ENCODE data around the gene HSDL1. TPM values are rescaled to one million over a fixed set of nuclear protein-coding genes. Genes with fewer than 3 reads are reported as not detected.
A peak's percentile ranks its signal among the peaks of the same experiment; 100 is the strongest.

Gene HSDL1
- total and polyA plus RNA-seq, 9 donors = 14.8 to 20.3 (median 17.1) TPM

GRCh38 chr16:84141143-84141670 lies 3.8 kb downstream of the HSDL1 start:
- Histone ChIP-seq H3K36me3 (ENCODE audit: control insufficient read depth, insufficient read depth, low read length) (no peaks in the 10 kb centered on the region), H3K9me3 (replicated peaks; ENCODE audit: control insufficient read depth, low read depth, low read length) (no peaks in the 10 kb centered on the region), H3K4me1 (ENCODE audit: control insufficient read depth, insufficient read depth, low read length) (peaks cover 12% of the 10 kb centered on the region), H3K27me3 (ENCODE audit: control insufficient read depth, insufficient read depth, low read length) (peaks cover 1% of the 10 kb centered on the region), H3K4me3 (ENCODE audit: low read length) (no peak overlapping the region), H3K27ac (ENCODE audit: low read length) (no peak overlapping the region)
- no peak for DNase-seq
- WGBS (ENCODE audit: insufficient coverage) = 50% methylated on average over 9 of the region's 13 CpGs

- WGBS (ENCODE audit: insufficient coverage) = 76% methylated on average over 2 of the region's 6 CpGs
- DNase-seq = no peak
- no peak overlapping the region for H3K4me3 ChIP-seq (ENCODE audit: low read length)
Measured at GRCh38 chr16:84139628-84140258, 5.2 kb downstream of the HSDL1 start.

DNA sequence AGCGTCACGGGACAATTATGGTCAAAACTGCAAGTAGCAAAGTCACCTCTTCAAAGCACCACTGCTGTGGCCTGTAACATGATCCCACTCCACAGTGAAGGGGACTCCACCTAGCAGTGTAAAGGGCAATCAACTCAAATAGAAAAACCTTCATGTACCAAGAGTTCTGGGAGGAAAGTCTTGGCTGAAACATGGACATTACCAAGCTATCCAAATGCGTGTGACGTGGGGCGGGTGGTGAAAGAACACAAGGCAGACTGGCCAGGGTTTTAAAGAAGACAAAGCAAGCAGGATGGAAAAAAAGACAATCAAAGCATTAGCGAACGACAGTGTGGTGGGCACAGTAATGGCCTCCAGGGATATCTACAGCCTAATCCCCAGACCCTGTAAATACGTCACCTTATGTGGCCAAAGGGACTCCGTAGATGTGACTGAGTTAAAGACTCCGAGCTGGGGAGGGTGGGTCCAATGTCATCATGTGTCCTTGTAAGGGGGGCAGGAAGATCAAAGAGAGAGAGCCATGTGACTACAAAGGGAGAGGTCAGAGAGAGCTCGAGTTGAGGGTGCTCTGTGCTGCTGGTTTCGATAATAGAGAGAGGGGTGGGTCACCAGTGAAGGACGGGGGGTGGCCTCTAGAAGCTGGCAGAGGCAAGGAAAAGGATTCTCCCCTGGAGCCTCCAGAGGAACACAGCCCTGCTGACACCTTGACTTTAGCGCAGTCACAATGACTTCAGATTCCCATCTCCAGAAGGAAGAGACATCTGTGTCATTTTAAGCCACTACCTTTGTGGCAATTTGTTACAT lies 6.0 kb downstream of the HSDL1 start:
- WGBS (ENCODE audit: insufficient coverage) = 34% methylated on average over 10 of the region's 14 CpGs
- DNase-seq = peak; percentile 27
- Histone ChIP-seq H3K36me3 (ENCODE audit: control insufficient read depth, insufficient read depth, low read length) (no peaks in the 10 kb centered on the region), H3K4me1 (ENCODE audit: control insufficient read depth, insufficient read depth, low read length) (peaks cover 4% of the 10 kb centered on the region), H3K4me3 (ENCODE audit: low read length) (no peak overlapping the region), H3K27ac (ENCODE audit: low read length) (no peak overlapping the region), H3K9me3 (replicated peaks; ENCODE audit: control insufficient read depth, low read depth, low read length) (no peaks in the 10 kb centered on the region), H3K27me3 (ENCODE audit: control insufficient read depth, insufficient read depth, low read length) (no peaks in the 10 kb centered on the region)

More at GRCh38 chr16:84139628-84140258, 5.2 kb downstream of the HSDL1 start:
- Histone ChIP-seq H3K4me1 (ENCODE audit: control insufficient read depth, insufficient read depth, low read length) (peaks cover 8% of the 10 kb centered on the region), H3K36me3 (ENCODE audit: control insufficient read depth, insufficient read depth, low read length) (no peaks in the 10 kb centered on the region), H3K27me3 (ENCODE audit: control insufficient read depth, insufficient read depth, low read length) (no peaks in the 10 kb centered on the region), H3K27ac (ENCODE audit: low read length) (no peak overlapping the region), H3K9me3 (replicated peaks; ENCODE audit: control insufficient read depth, low read depth, low read length) (no peaks in the 10 kb centered on the region)

GRCh38 chr16:84138500-84138823 lies 6.5 kb downstream of the HSDL1 start:
- Histone ChIP-seq H3K36me3 (ENCODE audit: control insufficient read depth, insufficient read depth, low read length) (no peaks in the 10 kb centered on the region), H3K9me3 (replicated peaks; ENCODE audit: control insufficient read depth, low read depth, low read length) (no peaks in the 10 kb centered on the region), H3K27me3 (ENCODE audit: control insufficient read depth, insufficient read depth, low read length) (no peaks in the 10 kb centered on the region), H3K4me3 (ENCODE audit: low read length) (no peak overlapping the region), H3K4me1 (ENCODE audit: control insufficient read depth, insufficient read depth, low read length) (peaks cover 4% of the 10 kb centered on the region), H3K27ac (ENCODE audit: low read length) (no peak overlapping the region)
- WGBS (ENCODE audit: insufficient coverage) = 33% methylated on average over 1 of the region's 2 CpGs
- no peak for DNase-seq

DNA sequence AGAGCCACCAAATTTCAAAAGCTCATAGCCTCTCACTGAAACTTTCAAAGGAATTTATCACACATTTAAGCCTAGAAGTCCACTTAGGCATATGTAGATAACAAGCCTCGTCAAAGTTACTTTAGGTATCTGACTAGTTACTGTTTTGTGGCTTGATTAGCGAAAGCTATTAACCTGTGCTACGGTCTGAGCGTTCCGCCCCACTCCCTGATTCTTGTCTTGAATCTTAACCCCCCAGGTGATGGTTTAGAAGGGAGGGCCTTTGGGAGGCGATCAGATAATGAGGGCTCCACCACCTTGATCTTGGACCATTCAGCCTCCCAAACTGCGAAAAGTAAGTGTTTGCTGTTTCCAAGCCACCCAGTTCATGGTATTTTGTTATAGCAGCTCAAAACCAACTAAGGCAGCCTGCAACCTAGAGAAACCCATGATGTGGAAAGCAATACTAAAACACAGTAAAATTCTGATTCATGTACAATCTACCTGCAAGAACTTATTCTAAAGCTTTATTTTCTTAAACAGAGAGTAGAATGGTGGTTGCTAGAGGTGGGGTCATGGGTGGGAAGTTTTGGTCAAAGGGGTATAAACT lies 7.1 kb downstream of the HSDL1 start:
- peaks cover 4% of the 10 kb centered on the region for H3K4me1 ChIP-seq (ENCODE audit: control insufficient read depth, insufficient read depth, low read length)
- H3K36me3 ChIP-seq (ENCODE audit: control insufficient read depth, insufficient read depth, low read length) = no peaks in the 10 kb centered on the region
- no peak for DNase-seq
- H3K27ac ChIP-seq (ENCODE audit: low read length) = no peak overlapping the region
- no CpG with 5 or more reads among the region's 7 CpGs for WGBS (ENCODE audit: insufficient coverage)
- H3K27me3 ChIP-seq (ENCODE audit: control insufficient read depth, insufficient read depth, low read length) = no peaks in the 10 kb centered on the region
- no peaks in the 10 kb centered on the region for H3K9me3 ChIP-seq (replicated peaks; ENCODE audit: control insufficient read depth, low read depth, low read length)
- no peak overlapping the region for H3K4me3 ChIP-seq (ENCODE audit: low read length)

GRCh38 chr16:84137287-84137686 lies 7.7 kb downstream of the HSDL1 start:
- WGBS (ENCODE audit: insufficient coverage) = 78% methylated on average over 6 of the region's 8 CpGs
- Histone ChIP-seq H3K4me1 (ENCODE audit: control insufficient read depth, insufficient read depth, low read length) (peaks cover 4% of the 10 kb centered on the region), H3K36me3 (ENCODE audit: control insufficient read depth, insufficient read depth, low read length) (no peaks in the 10 kb centered on the region), H3K27me3 (ENCODE audit: control insufficient read depth, insufficient read depth, low read length) (no peaks in the 10 kb centered on the region), H3K4me3 (ENCODE audit: low read length) (no peak overlapping the region), H3K9me3 (replicated peaks; ENCODE audit: control insufficient read depth, low read depth, low read length) (no peaks in the 10 kb centered on the region), H3K27ac (ENCODE audit: low read length) (no peak overlapping the region)
- DNase-seq = no peak

DNA sequence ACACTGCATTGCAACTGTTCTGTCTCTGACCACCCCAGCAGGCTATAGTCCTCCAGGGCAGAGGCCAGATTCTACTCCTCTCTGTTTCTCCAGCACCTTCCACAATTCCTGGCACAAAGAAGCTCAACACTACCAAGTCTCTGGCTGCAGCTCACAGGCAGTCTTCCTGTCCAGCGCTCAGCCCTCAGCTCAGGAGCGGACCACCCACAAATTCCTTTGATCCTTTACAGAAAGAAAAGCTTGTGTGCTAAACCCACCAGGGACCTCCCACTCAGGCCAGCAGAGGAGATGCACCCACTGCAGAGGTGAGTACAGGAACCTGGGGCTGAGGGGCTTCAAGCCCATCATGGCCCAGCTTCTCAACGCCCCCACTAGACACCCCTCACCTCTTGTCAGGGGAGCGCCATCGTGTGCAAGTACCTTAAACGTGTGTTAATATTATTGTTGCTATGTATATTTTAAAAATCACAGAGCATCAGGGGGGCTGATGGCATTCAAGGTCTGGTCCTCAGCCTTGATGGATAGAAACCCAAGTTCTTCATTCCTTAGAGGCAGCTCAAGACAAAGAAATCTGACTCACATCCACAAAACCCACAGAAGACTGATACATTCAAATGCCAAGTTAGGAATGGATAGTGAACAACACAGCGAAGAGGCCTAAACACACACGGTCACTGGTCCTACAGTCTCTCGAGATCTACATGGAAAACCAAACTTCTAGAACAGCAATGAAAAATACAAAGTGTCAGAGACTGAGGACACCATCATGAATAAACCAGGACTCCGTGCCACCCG lies 8.4 kb downstream of the HSDL1 start:
- Histone ChIP-seq H3K9me3 (replicated peaks; ENCODE audit: control insufficient read depth, low read depth, low read length) (no peaks in the 10 kb centered on the region), H3K4me1 (ENCODE audit: control insufficient read depth, insufficient read depth, low read length) (peaks cover 4% of the 10 kb centered on the region), H3K36me3 (ENCODE audit: control insufficient read depth, insufficient read depth, low read length) (no peaks in the 10 kb centered on the region), H3K4me3 (ENCODE audit: low read length) (no peak overlapping the region), H3K27ac (ENCODE audit: low read length) (no peak overlapping the region), H3K27me3 (ENCODE audit: control insufficient read depth, insufficient read depth, low read length) (no peaks in the 10 kb centered on the region)
- no peak for DNase-seq
- WGBS (ENCODE audit: insufficient coverage) = 93% methylated on average over 2 of the region's 11 CpGs

DNA sequence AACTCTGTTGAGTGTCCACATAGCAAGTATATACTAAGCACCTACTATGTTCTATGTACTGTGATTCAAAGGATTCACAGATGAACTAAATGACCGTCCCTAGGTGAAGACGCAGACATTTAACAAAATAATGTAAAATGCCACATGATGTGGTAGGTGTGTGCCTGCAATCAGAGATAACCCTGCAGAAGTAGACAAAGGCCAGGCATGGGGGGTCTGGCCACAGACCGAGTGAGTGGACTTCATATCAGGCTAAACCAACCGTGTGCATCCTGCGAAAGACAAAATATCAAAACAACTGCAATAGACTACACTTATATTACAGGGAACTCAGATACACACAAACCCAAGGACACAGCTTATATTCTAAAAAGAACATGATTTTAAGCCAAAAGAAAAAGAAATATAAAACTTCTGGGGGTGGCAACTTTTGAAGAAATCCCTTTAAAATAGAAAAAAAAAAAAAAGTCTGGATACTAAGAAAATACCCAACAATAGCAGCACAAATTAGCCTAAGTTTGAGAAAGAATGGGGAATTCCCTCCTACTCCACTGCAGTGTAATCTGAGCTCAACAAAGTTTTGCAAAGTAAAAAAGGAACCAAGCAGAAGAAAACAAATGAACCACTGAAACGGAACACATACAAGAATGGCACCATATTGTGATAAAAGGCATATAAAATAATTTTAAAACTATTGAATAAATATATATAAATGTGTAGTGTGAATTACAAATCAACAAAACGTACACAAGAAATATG lies 12.3 kb downstream of the HSDL1 start:
- Histone ChIP-seq H3K27me3 (ENCODE audit: control insufficient read depth, insufficient read depth, low read length) (no peaks in the 10 kb centered on the region), H3K36me3 (ENCODE audit: control insufficient read depth, insufficient read depth, low read length) (peaks cover 10% of the 10 kb centered on the region), H3K27ac (ENCODE audit: low read length) (no peak overlapping the region), H3K9me3 (replicated peaks; ENCODE audit: control insufficient read depth, low read depth, low read length) (no peaks in the 10 kb centered on the region), H3K4me1 (ENCODE audit: control insufficient read depth, insufficient read depth, low read length) (no peaks in the 10 kb centered on the region), H3K4me3 (ENCODE audit: low read length) (no peak overlapping the region)
- DNase-seq = no peak
- WGBS (ENCODE audit: insufficient coverage) = no CpG with 5 or more reads among the region's 7 CpGs

- no peak overlapping the region for H3K4me3 ChIP-seq (ENCODE audit: low read length)
- DNase-seq = no peak
- H3K27ac ChIP-seq (ENCODE audit: low read length) = no peak overlapping the region
- H3K27me3 ChIP-seq (ENCODE audit: control insufficient read depth, insufficient read depth, low read length) = no peaks in the 10 kb centered on the region
- WGBS (ENCODE audit: insufficient coverage) = 79% methylated on average over 4 of the region's 5 CpGs
- no peaks in the 10 kb centered on the region for H3K9me3 ChIP-seq (replicated peaks; ENCODE audit: control insufficient read depth, low read depth, low read length)
- no peaks in the 10 kb centered on the region for H3K4me1 ChIP-seq (ENCODE audit: control insufficient read depth, insufficient read depth, low read length)
- peaks cover 12% of the 10 kb centered on the region for H3K36me3 ChIP-seq (ENCODE audit: control insufficient read depth, insufficient read depth, low read length)
Measured at GRCh38 chr16:84131117-84131516, 13.9 kb downstream of the HSDL1 start.

Measured in muscle of leg (tissue), 11 donors.